Esophagus muscularis mucosa (tissue), 3 donors: ENCODE data around the gene OVCA2.

Source experiments
- CTCF ChIP-seq, 3 experiments: fragments of 200-600 bp in 2 of 3; fragments of 450-650 bp in 1 of 3; sonication (generic) in 2 of 3; IDR thresholded peaks; one replicate each; pipeline ENCODE4 v1.5.1; 2017 to 2019; ENCODE audit warnings: antibody characterized with exemption in 3 of 3, mild to moderate bottlenecking in 2 of 3, moderate library complexity in 1 of 3
- EP300 ChIP-seq: sonication (generic); formaldehyde crosslinking; IDR thresholded peaks from one replicate; pipeline ENCODE4 v1.6.1; 2017; ENCODE audit warnings: antibody characterized with exemption

DNA sequence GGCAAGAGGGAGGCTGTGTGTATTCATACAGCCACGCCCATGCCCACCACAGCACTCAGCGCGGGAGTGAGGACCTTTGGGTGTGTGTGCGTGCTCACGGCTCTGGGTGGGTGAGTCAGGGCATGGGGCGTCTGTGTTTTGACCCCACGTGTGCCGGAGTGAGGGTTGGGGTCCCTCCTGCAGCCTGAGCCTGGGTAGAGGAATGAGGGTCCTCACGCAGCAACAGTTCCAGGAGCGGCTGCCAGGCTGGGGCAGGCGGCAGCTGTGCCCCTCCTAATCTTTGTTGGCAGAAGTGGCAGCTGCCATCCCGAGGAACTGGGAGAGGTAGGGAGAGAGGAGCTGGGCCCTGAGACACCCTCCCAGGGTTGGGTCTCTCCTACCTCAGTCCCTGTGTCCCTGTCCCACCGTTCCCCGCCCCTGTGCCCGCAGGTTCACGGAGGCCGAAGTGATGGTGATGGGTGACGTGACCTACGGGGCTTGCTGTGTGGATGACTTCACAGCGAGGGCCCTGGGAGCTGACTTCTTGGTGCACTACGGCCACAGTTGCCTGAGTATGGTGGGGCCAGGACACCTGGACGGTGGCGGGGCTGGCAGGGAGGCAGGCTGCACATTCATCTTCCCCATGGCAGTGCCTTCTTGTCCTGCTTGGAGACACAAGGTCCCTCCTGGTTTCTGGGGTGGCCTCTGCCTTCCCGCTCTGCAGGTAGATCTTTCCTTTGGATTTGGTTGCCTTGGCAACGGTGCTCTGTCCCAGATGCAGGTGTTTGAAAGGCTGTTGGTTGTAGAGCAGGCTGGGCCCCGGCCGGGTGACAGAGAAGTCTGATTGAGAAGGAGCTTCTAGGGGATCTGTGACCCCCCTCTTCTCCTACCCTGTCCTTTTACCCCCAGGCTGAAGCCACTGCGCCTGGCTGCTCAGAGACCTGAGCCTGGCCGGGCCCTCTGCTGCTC is 6.0 kb upstream of the OVCA2 start:
- TF ChIP-seq CTCF (IDR thresholded peaks at IDR 0.05) (no peak), EP300 (no peak)
